Astrocyte (in vitro differentiated cells and primary cell): ENCODE results near the gene RPLP2. TPM values are rescaled to one million over a fixed set of nuclear protein-coding genes. Genes with fewer than 3 reads are reported as not detected.

Experiments used
- DNase-seq: peaks from one replicate; pipeline ENCODE4 v3.0.0-alpha.2; 2010; ENCODE audit warnings: low read depth
- FAIRE-seq: peaks from 2 replicates; lab custom pipeline; 2011; peaks lifted over from hg19 to GRCh38; lab: Jason Lieb, UNC
- H2AFZ ChIP-seq: 2 replicates; pipeline ENCODE4 v1.6.0; 2012; ENCODE audit warnings: low read depth, low read length, inconsistent platforms
- H3K27ac ChIP-seq: 2 replicates; pipeline ENCODE4 v1.5.1; 2011; ENCODE audit warnings: low read depth, low read length, inconsistent platforms
- H3K27me3 ChIP-seq: 2 replicates; pipeline ENCODE4 v1.6.0; 2011; ENCODE audit warnings: low read length, inconsistent platforms; ENCODE audit not compliant: insufficient read depth
- H3K36me3 ChIP-seq: 2 replicates; pipeline ENCODE4 v1.5.1; 2011; ENCODE audit warnings: low read length, inconsistent platforms; ENCODE audit not compliant: insufficient read depth
- H3K4me1 ChIP-seq: 2 replicates; pipeline ENCODE4 v1.5.1; 2011; ENCODE audit warnings: low read length, inconsistent platforms; ENCODE audit not compliant: insufficient read depth
- H3K4me2 ChIP-seq: 2 replicates; pipeline ENCODE4 v1.6.0; 2012; ENCODE audit warnings: low read length, inconsistent platforms
- H3K4me3 ChIP-seq: 2 replicates; pipeline ENCODE4 v1.5.1; 2011; ENCODE audit warnings: low read depth, mild to moderate bottlenecking, low read length, inconsistent platforms; ENCODE audit not compliant: insufficient read depth
- H3K79me2 ChIP-seq: 2 replicates; pipeline ENCODE4 v1.6.0; 2012; ENCODE audit warnings: mild to moderate bottlenecking, low read length, inconsistent platforms; ENCODE audit not compliant: insufficient read depth
- H3K9ac ChIP-seq: 2 replicates; pipeline ENCODE4 v1.6.0; 2012; ENCODE audit warnings: mild to moderate bottlenecking, low read length, inconsistent platforms
- H3K9me3 ChIP-seq: 2 replicates; pipeline ENCODE4 v1.5.1; 2012; ENCODE audit warnings: low read depth, mild to moderate bottlenecking, low read length, inconsistent platforms; ENCODE audit not compliant: insufficient read depth
- H4K20me1 ChIP-seq: 2 replicates; pipeline ENCODE4 v1.6.0; 2012; ENCODE audit warnings: low read length, inconsistent platforms; ENCODE audit not compliant: insufficient read depth
- H3K27ac Mint-ChIP-seq: one replicate; pipeline ENCODE4 v1.8.0; 2021; ENCODE audit warnings: mild to moderate bottlenecking, mixed read lengths; ENCODE audit not compliant: unreplicated experiment
- H3K27me3 Mint-ChIP-seq: one replicate; pipeline ENCODE4 v1.8.0; 2021; ENCODE audit warnings: low read depth, mixed read lengths; ENCODE audit not compliant: unreplicated experiment
- H3K36me3 Mint-ChIP-seq: one replicate; pipeline ENCODE4 v1.8.0; 2021; ENCODE audit warnings: low read depth, mixed read lengths; ENCODE audit not compliant: unreplicated experiment
- H3K4me1 Mint-ChIP-seq: one replicate; pipeline ENCODE4 v1.8.0; 2021; ENCODE audit warnings: low read depth, mixed read lengths; ENCODE audit not compliant: unreplicated experiment
- H3K4me3 Mint-ChIP-seq: one replicate; pipeline ENCODE4 v1.8.0; 2021; ENCODE audit warnings: mild to moderate bottlenecking, moderate library complexity, mixed read lengths; ENCODE audit not compliant: unreplicated experiment
- H3K9me3 Mint-ChIP-seq: one replicate; pipeline ENCODE4 v1.8.0; 2021; ENCODE audit warnings: mild to moderate bottlenecking, mixed read lengths; ENCODE audit not compliant: unreplicated experiment
- CTCF ChIP-seq: IDR thresholded peaks from 2 replicates; pipeline ENCODE4 v1.5.1; 2011; ENCODE audit warnings: low read depth, mild to moderate bottlenecking, inconsistent platforms, low read length, moderate library complexity; ENCODE audit not compliant: insufficient read depth
- EZH2 ChIP-seq: IDR thresholded peaks from 2 replicates; pipeline ENCODE4 v1.6.1; 2012; ENCODE audit warnings: mild to moderate bottlenecking, low read length, inconsistent platforms; ENCODE audit not compliant: insufficient read depth
- total RNA-seq: library from RNA; stranded (reverse); gene quantifications from 2 replicates; pipeline ENCODE4 v1.2.1, GENCODE V29; 2021

The RPLP2 gene
- total RNA-seq, 1 donor from 2014 or later, result 1,666 TPM

DNA sequence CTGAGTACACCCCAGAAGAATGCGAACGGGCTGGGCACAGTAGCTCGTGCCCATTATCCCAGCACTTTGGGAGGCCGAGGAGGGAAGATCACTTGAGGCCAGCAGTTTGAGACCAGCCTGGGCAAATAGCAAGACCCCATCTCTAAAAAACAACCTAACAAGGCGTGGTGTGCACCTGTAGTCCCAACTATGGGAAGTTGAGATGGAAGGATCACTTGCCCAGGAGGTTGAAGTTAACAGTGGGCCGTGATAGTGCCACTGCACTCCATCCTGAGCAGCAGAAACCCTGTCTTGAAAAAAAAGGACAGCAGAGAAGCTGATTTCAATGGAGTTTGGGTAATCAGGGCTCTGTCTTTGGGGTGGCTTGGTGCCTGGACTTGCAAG lies 3.3 kb downstream of the RPLP2 start:
- DNase-seq (no peak), FAIRE-seq (no peak)
- H3K36me3 Mint-ChIP-seq, result peaks cover 15% of the 10 kb centered on the region
- H3K4me3 Mint-ChIP-seq, result peak overlapping the region; percentile 60
- peaks cover 18% of the 10 kb centered on the region for H3K4me1 Mint-ChIP-seq
- peaks cover 23% of the 10 kb centered on the region for H3K36me3 ChIP-seq
- peaks cover 17% of the 10 kb centered on the region for H3K4me1 ChIP-seq
- no peaks in the 10 kb centered on the region for H3K9me3 Mint-ChIP-seq
- no peak overlapping the region for H3K27ac Mint-ChIP-seq
- H2AFZ ChIP-seq, result no peak overlapping the region
- H3K9ac ChIP-seq, result no peak overlapping the region
- no peaks in the 10 kb centered on the region for H3K27me3 Mint-ChIP-seq
- H3K9me3 ChIP-seq, result no peaks in the 10 kb centered on the region
- no peak overlapping the region for H3K4me2 ChIP-seq
- H3K4me3 ChIP-seq, result no peak overlapping the region
- TF ChIP-seq CTCF (no peak), EZH2 (no peak)
- H3K79me2 ChIP-seq, result peaks cover 53% of the 10 kb centered on the region
- peaks cover 39% of the 10 kb centered on the region for H4K20me1 ChIP-seq
- H3K27ac ChIP-seq, result no peak overlapping the region
- H3K27me3 ChIP-seq, result no peaks in the 10 kb centered on the region

DNA sequence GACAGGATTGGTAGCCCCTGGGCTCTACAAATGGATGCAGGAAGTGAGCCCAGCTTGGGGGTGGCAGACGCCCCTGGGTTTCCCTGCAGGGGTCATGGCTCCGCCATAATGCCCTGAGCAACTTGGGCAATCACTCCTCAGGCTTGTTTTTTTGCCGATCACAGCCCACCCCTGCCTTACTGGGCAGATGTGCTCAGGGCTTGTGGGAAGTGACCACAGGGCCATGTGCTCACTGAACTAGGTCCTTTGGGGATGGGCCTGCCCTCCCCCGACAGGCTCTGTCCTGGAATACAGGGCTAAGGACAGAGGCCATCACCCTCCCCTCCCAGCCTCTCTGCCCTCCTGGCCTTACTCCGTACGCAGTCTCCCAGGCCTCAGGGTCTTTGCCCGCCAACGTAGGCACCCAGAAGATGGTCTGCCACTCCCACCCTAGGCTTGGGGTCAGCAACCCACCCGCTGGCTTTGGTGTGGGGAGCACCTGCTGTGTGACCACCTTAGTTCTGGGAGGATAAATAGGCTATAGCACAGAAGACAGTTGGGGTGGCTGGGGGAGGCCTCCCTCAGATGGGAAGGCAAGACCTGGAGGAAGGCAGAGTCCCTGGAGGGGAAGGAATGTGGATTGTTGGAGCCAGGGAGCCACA lies 3.8 kb downstream of the RPLP2 start:
- Mint-ChIP-seq H3K9me3 (no peaks in the 10 kb centered on the region), H3K27ac (no peak overlapping the region), H3K27me3 (no peaks in the 10 kb centered on the region), H3K36me3 (peaks cover 15% of the 10 kb centered on the region), H3K4me1 (peaks cover 18% of the 10 kb centered on the region), H3K4me3 (no peak overlapping the region)
- Histone ChIP-seq H3K27me3 (no peaks in the 10 kb centered on the region), H4K20me1 (peaks cover 39% of the 10 kb centered on the region), H3K27ac (no peak overlapping the region), H3K4me1 (peaks cover 15% of the 10 kb centered on the region), H3K4me3 (no peak overlapping the region), H3K36me3 (peaks cover 23% of the 10 kb centered on the region), H3K79me2 (peaks cover 48% of the 10 kb centered on the region), H2AFZ (no peak overlapping the region), H3K9me3 (no peaks in the 10 kb centered on the region), H3K4me2 (no peak overlapping the region), H3K9ac (no peak overlapping the region)
- no peak for DNase-seq
- no peak for FAIRE-seq
- TF ChIP-seq EZH2, result no peak
- no peak for TF ChIP-seq CTCF

DNA sequence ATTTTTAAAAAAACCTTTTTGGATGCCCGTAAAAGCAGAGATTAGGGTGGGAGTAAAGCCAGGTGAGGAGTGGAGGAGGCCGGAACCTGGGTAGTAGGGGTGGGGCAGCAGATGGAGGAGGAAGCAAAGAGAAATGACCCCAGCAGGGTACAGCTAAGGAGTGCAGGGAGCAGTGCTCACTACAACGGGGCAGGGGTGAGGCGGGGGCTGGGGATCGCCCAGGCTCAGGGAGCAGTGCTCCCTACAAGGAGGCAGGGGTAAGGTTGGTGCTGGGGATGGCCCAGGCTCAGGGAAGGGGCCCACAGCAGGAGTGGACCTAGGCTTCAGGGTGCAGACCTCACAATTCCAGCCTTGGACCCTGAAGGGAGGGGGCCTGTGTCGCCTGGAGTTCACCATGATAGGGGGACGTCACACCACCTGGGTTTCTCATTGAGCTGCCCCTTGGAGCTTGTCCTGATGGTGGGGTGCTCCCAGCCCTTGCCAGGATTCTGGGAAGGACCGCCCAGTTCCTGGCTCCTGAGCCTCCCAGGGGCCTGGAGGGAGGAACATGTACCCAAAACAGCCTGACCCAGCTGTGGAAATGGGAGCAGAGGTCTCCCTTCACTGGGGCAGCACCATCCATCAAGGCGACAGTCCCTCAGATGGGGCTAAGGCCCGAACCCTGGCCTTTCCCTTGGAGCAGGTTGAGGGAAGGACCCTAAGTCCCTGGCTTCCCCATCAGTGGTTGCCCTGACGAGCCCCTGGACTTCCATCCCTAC lies 6.1 kb downstream of the RPLP2 start:
- Histone ChIP-seq H3K4me2 (no peak overlapping the region), H3K4me1 (peaks cover 25% of the 10 kb centered on the region)
- DNase-seq, result no peak

More for the DNA sequence above, 6.1 kb downstream of the RPLP2 start:
- FAIRE-seq, result no peak
- Mint-ChIP-seq H3K27ac (no peak overlapping the region), H3K9me3 (no peaks in the 10 kb centered on the region), H3K36me3 (peaks cover 14% of the 10 kb centered on the region), H3K4me3 (no peak overlapping the region), H3K27me3 (no peaks in the 10 kb centered on the region), H3K4me1 (peaks cover 18% of the 10 kb centered on the region)
- Histone ChIP-seq H3K27me3 (no peaks in the 10 kb centered on the region), H3K36me3 (peaks cover 23% of the 10 kb centered on the region), H3K9me3 (no peaks in the 10 kb centered on the region), H2AFZ (no peak overlapping the region), H3K27ac (no peak overlapping the region), H3K4me3 (no peak overlapping the region), H3K9ac (no peak overlapping the region), H3K79me2 (peaks cover 39% of the 10 kb centered on the region), H4K20me1 (peaks cover 40% of the 10 kb centered on the region)
- TF ChIP-seq EZH2, result no peak
- TF ChIP-seq CTCF, result no peak
